ENCODE data around the gene MAP1A.

Gene MAP1A

DNA sequence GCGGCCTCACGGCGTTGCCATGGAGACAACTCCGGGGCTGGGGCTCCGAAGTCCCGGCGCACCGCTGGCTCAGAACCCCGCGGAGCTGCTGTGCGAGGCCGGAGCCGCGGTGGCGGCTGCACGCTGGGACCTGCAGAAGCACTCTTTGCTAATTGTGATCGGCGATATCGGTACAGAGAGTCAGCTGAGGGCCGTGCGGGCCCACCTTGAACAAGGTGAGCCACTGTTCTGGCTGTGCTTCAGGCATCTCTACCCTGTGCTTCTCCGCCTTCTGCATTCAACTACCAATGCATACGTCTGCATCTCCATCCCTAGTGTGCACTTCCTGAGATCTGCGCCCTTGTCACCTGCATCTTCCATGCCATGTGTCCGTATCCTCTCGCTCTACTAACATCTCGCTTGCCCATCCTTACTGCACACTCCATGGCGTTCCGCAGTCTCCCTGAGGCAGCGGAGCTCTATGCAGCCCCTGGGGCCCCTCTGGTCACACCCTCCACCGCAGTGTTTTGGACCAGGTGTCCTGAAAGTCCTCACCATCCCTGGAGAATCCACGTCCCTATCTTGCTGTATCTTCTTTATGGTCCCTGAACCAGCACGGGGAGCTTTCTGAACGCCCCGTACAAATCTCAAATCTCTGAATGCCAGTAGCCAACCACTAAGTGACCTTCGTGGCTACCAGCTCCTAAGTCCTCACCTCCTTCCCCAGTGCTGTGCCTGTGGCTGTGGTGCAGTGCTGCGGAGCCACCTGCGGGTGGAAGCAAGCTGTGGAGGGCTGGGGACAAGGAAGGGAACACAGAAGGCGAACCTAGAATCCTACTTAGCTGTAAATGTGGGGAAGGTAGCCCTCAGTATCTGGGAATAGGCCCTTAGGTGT, 6.2 kb upstream of the MAP1A start:
- no peak for DNase-seq

DNA sequence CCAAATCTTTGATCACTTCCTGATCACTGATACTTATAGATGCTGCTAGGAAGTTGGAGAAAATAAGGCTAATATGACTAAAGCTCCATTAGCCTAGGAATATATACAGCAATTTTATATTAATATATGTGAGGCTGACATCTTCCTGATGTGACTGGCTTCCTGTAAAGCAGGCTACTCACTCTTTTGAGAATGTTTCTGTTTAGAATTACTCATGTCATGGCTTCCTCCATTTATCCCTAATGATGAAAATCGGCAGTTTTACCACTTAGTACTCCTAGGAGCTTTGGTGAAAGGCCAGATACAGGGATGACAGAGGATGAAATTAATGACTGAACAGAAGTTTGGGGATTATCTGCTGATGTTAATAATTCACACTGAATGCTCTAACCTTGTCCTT, 3.9 kb upstream of the MAP1A start:
- DNase-seq = no peak

- DNase-seq = no peak
These were observed 3.0 kb upstream of the MAP1A start for GRCh38 chr15:43514241-43515057.

DNA sequence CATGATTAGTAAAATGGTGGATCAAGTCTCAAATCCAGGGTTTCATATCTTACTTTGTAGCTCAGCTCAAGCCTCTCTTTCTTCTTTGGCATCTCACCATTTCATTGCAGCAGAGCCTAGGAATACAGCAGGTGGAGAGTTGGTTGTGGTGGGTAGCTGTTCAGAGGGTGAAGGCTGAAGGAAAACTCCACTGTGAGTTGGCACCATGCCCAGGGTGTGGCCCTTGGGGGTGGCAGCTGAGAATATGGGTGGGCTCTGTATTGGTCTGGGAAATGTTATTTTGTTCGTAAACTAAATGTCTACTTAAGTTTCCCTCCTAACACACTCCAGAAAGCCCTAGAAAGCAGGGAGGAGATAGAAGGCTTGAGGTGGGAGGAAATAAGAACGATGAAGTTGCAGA, 1.7 kb upstream of the MAP1A start:
- DNase-seq = no peak

GRCh38 chr15:43516185-43516584, 1.2 kb upstream of the MAP1A start:
- no peak for DNase-seq

DNA sequence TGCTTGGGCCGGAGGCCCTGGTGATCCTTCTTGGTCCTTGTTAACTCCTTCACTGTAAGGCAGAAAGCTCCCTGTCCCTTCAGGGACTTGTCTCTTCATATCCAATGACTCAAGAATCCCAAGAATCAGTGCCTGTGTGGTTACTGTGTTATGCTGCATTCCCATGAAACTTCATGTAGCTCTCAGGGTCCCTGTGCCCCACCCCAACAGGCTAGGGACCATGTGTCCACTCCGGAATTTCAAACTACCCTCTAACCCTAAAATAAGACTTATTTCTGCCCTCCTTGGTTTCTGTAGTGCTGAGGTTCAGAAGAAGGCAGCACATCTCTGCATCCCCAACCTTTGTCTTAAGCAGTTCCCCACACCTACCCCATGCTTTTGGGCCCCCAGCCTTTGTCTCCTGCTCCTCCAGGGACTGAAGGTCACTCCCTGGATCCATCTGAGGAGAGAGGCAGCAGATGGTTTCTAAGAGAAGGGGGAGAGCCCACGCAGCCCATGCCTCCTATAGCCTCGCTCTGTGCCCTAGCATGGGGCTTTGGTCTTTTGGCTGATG, 531 bp upstream of the MAP1A start:
- DNase-seq = no peak

- DNase-seq = no peak
These were observed 871 bp downstream of the MAP1A start for GRCh38 chr15:43518197-43518761.

DNA sequence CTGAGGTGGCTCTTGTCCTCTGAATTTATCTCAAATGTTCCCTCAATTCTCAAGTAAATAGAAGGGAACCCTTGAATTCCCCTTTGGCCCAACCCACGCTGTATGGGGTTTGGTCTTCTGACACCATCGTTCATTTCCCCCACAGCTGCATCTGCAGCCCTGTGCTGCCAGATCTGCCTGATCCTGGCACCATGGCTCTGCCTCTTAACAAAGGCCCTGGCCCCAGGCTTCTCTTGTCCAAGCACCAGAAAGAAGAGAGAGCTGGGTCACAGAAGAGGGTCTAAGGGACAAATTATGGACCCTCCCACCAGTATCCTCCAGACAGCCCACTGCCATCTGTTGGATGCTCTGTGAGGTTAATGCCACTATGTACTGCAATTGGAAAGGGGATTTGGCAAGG, 1.8 kb downstream of the MAP1A start:
- no peak for DNase-seq

- no peak for DNase-seq
These were observed 2.7 kb downstream of the MAP1A start for GRCh38 chr15:43520138-43520537.

GRCh38 chr15:43521419-43521818, 4.0 kb downstream of the MAP1A start:
- DNase-seq = no peak

GRCh38 chr15:43522247-43522646, 4.8 kb downstream of the MAP1A start:
- no peak for DNase-seq

GRCh38 chr15:43523646-43524045, 6.2 kb downstream of the MAP1A start:
- DNase-seq = no peak

GRCh38 chr15:43524254-43524845, 6.9 kb downstream of the MAP1A start:
- DNase-seq = no peak

DNA sequence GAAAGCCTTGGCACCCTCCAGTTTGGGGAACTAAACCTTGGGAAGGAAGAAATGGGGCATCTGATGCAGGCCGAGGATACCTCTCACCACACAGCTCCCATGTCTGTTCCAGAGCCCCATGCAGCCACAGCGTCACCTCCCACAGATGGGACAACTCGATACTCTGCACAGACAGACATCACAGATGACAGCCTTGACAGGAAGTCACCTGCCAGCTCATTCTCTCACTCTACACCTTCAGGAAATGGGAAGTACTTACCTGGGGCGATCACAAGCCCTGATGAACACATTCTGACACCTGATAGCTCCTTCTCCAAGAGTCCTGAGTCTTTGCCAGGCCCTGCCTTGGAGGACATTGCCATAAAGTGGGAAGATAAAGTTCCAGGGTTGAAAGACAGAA, 7.7 kb downstream of the MAP1A start:
- DNase-seq = no peak

GRCh38 chr15:43526261-43526930, 9.0 kb downstream of the MAP1A start:
- no peak for DNase-seq

GRCh38 chr15:43527016-43527801, 9.8 kb downstream of the MAP1A start:
- no peak for DNase-seq

DNA sequence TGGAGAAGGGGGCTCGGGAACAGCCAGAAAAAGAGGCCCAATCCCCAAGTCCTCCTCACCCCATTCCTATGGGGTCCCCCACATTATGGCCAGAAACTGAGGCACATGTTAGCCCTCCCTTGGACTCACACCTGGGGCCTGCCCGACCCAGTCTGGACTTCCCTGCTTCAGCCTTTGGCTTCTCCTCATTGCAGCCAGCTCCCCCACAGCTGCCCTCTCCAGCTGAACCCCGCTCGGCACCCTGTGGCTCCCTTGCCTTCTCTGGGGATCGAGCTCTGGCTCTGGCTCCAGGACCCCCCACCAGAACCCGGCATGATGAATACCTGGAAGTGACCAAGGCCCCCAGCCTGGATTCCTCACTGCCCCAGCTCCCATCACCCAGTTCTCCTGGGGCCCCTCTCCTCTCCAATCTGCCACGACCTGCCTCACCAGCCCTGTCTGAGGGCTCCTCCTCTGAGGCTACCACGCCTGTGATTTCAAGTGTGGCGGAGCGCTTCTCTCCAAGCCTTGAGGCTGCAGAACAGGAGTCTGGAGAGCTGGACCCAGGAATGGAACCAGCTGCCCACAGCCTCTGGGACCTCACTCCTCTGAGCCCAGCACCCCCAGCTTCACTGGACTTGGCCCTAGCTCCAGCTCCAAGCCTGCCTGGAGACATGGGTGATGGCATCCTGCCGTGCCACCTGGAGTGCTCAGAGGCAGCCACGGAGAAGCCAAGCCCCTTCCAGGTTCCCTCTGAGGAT, 10.6 kb downstream of the MAP1A start:
- DNase-seq = no peak

GRCh38 chr15:43528542-43529007, 11.2 kb downstream of the MAP1A start:
- DNase-seq = no peak

DNA sequence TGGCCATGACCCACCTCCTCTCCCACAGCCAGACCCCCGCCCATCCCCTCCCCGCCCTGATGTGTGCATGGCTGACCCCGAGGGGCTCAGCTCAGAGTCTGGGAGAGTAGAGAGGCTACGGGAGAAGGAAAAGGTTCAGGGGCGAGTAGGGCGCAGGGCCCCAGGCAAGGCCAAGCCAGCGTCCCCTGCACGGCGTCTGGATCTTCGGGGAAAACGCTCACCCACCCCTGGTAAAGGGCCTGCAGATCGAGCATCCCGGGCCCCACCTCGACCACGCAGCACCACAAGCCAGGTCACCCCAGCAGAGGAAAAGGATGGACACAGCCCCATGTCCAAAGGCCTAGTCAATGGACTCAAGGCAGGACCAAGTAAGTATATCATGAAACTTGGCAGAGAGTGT, 11.7 kb downstream of the MAP1A start:
- no peak for DNase-seq

DNA sequence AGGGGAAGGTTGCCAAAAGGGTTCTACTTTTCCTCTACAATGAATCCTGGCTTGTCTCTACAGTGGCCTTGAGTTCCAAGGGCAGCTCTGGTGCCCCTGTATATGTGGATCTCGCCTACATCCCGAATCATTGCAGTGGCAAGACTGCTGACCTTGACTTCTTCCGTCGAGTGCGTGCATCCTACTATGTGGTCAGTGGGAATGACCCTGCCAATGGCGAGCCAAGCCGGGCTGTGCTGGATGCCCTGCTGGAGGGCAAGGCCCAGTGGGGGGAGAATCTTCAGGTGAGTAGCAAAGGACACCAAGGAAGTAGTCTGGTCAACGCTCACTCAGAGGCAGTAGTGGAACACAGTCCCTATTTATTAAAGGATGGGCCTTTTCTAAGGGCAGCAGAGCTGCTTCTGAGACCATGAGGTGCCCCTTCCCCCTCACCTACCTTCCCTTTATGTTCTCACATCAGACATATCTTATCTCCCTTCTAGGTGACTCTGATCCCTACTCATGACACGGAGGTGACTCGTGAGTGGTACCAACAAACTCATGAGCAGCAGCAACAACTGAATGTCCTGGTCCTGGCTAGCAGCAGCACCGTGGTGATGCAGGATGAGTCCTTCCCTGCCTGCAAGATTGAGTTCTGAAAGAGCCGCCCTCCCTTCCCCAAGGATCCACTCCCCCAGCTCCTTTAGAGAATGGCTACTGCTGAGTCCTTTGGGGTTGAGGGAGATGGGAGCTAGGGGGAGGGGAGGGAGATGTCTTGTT, 12.4 kb downstream of the MAP1A start:
- DNase-seq = no peak
